ENCODE measurements around the gene PRSS21.

Gene PRSS21

DNA sequence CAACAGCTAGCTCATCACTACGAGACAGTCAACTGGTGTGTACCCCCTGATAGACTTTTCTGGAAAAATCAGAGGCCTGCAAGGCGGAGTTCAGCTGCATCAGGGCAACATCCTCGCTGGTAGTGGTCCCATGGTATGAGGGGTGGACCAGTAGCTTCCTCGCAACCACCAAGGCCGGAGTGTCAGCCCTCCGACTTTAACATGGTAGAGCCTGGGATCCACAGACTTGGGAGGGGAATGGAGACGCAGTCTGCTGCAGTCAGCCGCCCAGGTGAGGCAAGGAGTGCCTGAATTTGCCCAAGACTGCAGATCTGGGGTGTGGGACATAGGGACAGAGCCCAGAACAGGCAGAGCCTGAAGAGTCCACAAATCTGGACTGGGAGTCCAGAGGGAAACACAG is 26.5 kb downstream of the PRSS21 start:
- DNase-seq (ENCODE audit: low read depth), result no peak

DNA sequence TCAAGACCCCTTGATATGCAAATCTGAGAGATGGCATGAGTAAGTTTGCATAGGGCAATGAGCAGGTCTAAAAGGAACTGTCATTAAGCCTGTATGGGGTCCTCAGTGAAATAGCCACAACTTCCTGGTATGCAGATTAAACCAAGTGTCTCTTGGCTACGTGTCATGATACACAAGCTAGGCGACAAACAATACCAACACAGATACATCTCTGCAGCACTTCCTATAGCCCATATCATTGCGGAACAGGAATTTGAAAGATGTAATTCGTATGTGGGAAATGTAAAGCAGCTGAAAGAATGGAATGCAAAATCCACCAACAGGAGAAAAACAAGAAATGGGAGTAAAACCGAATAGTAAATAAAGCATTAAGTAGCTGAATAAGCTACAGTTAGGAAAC is 28.1 kb downstream of the PRSS21 start:
- no peak for DNase-seq (ENCODE audit: low read depth)

DNA sequence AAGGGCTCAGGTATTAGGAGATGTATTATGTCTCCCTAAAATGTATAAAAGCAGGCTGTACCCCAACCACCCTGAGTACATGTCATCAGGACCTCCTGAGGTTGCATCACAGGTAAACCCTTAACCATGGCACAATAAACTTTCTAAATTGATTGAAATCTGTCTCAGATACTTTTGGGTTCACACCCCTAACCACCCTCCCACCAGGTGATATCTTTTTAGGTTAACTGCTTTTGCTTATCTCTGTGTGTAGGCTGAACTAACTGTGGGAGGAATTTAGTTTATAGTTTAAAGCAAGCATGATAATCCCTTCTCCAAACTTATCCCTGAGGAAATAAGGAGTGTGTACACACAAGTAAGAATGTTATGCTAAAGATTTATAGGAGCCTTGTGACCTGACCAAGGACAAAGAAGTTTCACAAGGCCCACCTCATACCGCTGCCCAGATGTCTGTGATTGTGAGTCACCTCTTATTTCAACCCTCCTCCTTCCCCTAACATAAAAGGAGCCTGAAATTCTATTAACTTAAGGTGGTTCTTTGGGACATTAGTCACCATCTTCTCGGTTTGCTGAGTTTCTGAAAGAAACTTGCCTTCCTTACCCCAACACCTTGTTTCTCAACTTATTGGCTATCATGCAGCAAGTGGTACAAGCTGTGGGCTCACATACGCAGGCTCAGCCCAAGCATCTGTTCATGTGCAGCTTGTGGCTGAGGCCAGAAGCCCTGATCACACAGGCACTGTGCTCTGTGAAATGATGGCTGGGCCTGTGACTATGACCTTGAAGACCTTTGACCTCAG is 29.7 kb downstream of the PRSS21 start:
- DNase-seq (ENCODE audit: low read depth), result no peak

DNA sequence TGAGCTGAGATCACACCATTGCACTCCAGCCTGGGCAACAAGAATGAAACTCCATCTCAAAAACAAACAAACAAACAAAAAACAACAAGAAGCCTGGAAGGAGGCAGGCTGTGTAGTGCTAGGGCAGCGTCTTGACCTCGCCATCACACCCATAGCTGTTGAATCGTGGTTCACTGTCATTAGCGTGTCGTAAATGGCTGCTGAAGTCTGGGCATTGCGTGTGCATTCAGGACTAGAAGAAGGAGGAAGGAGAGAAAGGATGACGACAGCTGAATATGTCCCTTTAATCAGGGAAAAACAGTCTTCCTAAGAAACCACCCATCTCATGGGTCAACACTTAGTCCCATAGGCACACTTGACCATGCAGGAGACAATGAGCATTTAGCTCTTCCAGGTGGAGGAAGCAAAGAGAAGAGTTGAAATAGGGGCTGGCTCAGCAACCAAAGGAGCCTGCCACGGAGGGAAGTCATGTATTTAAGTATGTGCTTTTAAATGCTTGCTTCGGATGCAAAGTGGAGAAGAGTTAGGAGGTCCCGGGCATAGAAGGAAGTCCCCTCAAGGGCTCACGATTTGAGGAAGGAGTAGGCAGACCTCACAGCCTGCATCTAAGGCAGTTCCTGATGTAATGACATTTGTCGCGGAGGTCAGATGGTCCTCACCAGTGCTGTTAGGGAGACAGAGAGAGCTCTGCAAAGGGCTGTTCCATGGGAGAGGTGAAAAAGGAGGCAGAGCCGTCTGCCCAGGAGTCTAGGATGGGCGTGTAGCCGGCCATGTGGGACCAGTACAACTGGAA is 32.1 kb downstream of the PRSS21 start:
- DNase-seq (ENCODE audit: low read depth), result no peak

DNA sequence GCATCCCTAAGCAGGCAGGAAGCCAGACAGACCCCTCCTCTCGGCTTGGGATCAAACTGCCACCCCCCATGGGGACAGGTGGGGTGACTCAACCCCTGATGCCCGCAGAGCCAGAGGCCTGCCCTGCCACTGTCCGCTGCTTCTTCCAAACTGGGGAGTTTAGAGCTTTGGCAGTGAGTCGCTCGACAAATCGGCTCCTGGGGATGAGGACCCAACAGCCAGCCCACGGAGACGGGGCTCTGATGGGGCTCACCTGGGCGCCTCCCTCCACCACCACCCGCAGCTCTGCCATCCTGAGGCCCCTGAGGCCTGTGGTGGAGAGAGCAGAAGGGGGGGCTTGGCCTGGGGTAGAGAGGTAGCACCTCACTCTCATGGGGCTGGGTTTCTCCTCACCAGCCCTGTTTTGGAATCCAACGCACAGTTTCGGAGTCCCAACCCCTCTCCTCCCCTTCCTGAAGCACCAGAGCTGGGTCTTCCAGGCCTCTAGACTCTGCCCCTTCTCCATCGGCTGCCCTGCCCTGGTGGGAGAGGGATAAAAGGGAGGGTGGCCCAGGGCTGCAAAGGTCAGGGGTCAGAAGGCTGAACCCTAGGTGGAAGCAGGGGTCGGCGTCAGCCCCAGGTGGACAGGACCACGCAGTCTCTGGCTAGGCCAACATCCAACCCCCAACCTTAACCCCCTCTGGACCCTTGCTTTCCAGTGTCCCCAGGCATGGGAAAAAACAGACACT is 35.1 kb downstream of the PRSS21 start:
- DNase-seq (ENCODE audit: low read depth), result no peak

DNA sequence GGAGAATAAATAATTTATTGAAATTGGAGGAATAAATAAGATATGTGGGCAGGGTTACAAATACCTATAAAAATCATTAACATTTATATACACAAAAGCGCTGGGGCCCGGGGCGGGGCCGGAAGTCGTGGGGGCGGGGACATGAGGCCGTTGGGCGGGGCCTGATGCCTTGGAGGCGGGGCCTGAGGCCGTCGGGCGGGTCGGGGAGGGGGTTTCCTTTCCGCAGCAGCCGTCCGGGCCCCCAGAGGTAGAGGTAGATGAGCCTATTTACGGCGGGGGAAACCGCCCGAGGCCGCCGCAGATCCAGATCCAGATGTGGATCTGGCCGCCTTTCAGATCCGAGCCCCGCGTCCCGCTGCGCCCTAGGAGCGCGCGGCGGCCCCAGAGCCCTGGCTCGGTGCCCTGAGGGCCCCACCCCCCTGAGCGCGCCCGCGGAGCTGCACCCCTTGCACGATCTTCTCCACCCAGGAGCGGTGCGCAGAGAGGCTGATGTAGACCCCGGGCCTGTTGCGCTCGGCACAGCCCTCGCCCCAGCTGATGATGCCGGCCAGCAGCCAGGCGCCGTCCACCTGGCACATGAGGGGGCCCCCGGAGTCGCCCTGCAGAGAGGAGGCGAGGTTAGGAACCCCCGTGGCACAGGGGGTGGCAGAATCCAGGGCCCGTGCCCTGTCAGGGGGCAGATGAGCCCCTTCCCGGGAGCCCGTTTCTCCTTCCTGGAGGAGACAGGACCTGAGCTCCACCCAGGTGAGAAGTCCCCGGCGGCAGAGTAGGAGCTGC is 35.9 kb downstream of the PRSS21 start:
- no peak for DNase-seq (ENCODE audit: low read depth)

DNA sequence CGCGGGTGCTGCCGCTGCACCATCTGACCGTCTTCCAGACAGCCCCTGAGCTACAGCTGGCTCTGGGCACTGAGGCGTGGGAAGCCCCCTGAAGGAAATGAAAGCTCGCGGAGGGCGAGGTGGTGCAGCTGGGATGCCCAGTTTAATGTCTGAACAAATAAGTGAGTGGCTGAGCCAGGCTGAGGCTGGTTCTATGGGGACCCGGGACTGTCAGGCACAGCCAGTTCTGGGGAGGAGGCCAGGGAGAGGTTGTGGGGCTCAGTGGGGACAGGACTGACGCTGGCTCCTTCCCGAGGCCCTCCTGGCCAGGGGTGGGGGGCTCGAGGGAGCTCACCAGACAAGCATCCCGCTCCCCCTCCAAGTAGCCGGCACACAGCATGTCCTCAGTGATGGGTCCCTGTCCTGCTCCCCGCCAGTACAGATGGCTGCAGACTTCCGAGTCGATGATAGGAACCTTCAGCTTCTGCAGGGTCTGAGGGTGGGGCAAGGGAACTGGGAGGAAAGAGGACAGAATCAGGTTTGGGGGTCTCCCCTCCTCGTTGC is 36.6 kb downstream of the PRSS21 start:
- no peak for DNase-seq (ENCODE audit: low read depth)

DNA sequence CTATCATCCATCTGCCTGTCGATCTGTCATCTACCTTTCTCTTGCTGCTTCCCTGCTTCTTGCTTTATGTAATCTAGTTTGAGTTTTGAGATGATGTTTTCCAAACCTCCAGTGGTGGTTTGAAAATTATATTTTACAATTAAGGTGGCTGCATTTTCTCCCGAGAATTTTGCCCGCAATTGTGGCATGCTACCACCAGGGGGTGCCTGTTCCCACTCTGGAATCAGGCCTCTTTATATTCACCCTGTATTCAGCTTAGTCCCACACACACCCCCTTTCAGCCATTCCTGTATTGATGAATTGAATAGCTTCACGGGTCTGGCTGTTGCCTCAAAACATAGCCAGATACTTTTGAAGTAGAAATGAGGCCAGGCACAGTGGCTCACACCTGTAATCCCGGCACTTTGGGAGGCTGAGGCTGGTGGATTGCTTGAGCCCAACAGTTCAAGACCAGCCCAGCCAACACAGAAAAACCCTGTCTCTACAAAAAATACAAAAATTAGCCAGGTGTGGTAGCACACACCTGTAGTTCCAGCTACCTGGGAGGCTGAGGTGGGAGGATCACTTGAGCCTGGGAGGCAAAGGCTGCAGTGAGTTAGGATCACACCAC is 37.8 kb downstream of the PRSS21 start:
- no peak for DNase-seq (ENCODE audit: low read depth)

DNA sequence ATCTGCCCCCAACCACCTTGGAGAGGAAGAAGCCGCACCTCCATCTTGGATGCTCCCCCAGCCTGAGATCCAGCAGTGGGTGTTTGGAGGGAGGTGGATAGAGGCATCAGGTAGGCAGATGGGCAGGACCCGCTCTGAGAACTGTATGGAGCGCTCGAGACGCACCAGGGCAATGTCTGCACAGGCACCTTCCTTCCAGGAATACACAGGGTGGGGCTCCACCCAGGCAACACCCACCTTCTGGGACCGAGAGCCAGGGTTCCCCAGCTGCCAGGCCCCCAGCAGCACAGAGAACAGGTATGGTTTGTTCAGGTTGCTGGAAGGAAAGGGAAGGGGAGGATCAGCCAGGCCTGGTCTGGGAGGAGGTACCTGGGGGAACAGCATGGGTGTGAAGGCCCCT is 38.5 kb downstream of the PRSS21 start:
- no peak for DNase-seq (ENCODE audit: low read depth)

DNA sequence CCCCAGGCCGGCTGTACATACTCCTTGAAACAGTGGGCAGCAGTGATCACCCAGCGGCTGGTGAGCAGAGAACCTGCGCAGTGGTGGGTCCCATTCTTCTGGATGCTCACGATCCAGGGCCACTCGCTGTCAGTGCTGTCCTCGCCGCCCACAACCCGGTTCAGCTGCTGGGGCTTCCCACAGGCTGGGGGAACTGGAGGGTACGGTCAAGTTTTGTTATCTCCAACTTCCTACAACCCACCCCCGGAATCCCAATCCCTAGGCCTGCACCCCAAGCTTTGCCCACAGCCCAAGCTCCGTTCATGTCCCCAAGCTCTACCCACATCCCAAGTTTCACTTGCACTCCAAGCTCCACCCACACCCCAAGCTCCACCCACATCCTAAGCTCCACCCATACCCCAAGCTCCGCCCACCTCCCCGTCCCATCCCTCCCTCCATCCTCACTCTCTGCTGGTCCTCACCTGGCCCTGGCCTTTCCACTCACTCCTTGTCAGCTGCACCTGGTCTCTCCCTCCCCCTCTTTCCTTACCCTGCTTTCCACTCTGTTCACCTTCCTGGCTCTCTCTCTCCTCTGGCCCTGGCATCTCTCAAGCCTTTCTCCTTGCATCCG is 39.1 kb downstream of the PRSS21 start:
- no peak for DNase-seq (ENCODE audit: low read depth)

DNA sequence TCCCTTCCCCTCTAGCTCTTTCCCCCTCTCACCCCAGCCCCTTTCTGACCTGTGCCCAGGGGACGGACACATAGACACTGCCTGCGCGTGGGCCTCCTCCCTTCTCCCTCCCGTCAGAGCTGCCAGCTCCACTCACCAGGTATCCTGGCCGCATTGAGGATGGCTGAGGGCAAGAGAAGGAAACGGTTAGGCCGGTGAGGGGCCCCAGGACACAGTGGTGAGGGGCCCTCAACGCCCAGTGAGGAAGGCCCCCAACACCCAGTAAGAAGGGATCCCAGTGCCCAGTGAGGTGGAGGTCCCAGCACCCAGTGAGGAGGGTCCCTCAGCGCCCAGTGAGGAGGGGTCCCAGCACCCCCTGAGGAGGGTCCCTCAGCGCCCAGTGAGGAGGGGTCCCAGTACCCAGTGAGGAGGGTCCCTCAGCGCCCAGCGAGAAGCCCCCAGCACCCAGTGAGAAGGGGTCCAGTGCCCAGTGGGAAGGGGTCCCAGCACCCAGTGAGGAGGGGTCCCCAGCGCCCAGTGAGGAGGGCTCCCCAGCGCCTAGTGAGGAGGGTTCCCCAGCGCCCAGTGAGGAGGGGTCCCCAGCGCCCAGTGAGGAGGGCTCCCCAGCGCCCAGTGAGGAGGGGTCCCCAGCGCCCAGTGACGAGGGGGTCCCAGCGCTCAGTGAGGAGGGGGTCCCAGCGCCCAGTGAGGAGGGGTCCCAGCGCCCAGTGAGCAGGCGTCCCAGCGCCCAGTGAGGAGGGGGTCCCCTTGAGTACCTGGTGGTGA is 39.8 kb downstream of the PRSS21 start:
- no peak for DNase-seq (ENCODE audit: low read depth)

DNA sequence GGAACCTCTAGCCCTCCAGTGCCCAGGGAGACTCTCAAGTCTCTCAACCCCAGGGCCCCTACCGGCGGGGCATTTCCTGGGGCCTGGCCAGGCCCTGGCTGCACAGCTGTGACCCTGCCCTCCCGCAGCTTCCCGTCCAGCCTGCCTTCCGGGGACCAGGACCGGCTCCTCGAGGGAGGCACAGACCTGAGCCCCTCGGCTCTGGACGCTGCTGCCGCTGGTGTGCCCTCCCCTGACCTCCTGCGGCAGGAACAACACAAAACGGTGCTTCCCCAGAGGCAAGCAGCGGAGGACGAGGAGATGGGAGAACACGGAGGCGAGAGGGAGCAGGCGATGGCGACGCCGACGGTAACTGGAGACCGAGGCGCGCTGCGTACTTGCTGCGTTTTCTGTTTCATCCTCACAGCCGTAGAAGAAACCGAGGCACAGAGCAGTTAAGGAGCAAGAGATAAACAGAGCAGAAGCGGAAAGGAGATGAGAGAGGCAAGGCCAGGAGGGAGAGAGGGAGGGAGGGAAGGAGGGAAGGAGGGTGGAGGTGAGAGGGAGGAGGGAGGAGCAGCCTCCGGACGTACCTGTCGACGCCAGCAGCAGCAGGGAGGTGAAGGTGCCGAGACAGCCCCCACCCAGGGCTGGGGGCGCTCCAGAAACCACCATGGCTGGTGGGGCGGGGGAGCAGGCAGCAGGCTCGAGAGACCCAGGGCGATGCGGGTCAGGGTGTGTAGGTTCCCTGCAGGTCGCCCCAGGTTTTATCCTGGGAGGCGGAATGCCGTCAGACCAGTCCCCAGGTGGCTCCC is 40.6 kb downstream of the PRSS21 start, which contains the start of gene PRSS22:
Gene PRSS22, minus strand, starts transcription at position 720 of the 794 bp plus-strand sequence. Its CDS starts 66 bp downstream, at position 654.
- no peak for DNase-seq (ENCODE audit: low read depth)

DNA sequence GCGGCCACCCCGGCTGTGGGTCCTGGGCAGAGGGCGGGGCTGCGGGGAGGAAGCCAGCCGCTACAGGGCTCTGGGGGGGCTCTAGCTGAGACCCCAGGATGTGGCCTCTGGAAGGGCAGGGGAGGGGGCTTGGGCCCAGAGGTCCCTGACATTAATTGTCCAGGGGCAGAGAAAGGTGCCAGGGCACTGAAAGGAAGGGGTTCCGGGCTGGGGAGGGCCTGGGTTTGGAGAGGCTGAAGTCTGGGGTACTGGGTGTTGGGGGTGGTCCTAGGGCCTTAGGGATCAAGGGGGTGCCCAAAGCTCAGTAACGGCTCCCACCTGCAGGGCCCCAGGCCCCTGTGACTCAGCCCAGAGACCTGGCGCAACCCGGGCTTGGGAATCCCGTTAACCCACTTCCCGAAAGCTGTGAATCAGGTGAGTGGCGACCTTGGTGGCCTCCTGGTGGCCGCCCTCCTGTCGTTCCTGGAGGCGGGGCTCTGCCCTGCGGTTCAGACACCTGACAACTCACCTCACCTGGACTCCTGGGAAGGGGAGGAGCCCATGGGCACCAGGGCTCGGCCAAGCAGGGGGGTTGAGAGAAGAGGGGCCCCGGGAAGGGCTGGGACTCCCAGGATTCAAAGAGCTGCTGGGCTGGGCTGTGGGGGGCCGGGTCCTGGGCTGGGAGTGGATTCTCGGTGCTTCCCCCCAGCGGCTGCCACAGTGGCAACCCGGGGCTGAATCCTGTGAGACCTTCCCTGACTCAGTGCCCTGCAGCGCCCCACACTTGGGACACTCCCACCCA is 41.4 kb downstream of the PRSS21 start:
- no peak for DNase-seq (ENCODE audit: low read depth)

DNA sequence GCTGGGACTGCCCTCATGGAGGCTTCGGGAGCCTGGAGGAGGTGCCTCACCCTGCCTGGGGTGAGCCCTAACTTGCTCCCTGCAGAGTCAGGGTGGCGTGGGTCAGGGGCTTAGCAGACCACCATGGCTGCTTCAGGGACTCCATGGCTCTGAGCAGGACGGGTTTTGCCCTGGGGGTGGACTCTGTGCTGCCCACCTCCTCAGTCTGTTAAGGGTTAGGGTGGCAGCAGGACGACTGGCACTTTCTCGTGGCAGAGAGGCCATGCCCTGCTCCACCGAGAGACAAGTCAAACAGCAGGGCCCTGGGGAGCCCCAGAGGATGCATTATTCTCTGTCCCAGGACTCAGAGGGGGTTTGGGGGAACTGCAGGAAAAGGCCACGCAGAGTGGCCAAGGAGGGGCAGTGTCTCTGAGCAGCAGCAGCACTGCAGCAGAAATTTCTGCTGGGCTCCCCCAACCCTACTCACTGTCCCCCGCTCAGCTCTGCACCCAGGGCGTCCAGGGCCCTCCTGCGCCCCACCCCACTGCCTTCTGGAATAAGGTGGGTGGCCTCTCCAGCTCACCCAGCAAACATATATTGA is 42.7 kb downstream of the PRSS21 start:
- DNase-seq (ENCODE audit: low read depth), result no peak

DNA sequence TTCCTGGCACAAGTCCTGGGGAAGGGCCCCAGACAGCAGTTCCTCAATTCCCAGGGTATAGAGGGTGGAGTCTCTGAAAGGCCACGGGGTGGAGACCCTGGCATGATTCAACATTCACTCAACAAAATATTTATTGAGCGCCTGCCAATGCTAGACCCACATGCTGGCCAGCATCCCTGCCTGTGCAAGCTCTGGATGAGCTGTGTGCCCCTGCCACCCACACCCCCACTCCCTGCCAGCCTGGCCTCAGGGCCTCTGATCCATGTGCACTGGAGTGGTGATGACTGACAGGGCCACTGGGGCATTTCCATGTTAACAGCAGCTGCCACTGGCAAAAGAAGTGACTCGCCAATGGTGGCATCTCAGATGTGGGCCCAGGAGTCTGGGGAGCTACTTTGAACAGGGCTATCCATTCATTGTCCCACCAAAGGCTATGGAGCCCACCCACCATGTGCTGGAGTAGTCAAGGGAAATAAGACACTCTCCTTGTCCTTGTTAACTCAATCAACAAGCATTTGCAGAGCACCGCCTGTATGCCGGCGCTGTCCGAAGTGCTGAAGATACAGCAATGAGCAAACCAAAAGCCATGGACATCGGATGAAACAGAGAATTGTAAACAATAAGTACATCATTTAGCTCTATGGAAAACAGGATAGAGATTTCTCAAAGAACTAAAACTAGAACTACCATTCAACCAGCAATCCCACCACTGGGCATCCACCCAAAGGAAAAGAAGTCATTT is 44.0 kb downstream of the PRSS21 start:
- DNase-seq (ENCODE audit: low read depth), result no peak

DNA sequence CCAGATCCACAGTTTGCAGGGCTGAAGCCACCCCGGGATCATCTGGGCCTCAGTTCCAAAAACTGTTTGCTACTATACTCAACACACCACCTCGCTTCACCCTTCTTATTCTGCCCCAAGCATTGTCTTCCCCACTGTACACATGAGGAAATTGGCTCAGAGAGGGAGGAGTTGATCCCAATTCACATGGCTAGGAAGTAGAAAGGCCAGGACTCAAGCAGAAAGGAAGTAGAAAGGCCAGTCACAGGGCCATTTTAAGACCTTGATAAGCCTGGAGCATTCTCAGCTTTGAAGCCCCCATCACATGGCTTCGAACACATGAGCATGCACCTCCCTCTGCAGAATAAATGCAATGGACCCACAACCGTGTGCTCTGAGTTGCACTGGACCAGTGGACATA is 48.6 kb downstream of the PRSS21 start:
- DNase-seq (ENCODE audit: low read depth), result no peak

DNA sequence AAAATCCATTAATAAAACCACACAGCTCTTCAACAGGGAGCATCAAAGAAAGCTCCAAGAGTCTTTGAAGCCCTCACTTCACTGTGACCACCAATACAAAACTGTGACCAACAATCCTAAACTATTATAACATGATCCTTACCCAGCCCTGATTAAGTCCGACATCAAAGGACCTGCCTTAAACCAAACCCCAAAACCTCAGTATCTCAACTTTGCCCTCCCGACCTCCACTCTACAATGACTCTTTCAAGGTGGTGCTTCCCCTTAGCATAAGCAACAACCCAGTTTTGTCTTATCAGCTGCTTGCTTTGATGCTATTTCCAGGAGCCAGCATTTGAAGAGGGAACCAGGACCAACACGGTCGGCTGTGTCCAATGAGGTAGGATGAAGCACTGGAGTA is 49.4 kb downstream of the PRSS21 start:
- DNase-seq (ENCODE audit: low read depth), result no peak

All from activated T-helper 9 cell treated with anti-CD3 and anti-CD28 coated beads, Interleukin-2, amount 50 U/mL, for 16 hours (primary cell).